H1 (cell line): ENCODE results near the gene SLC25A21. TPM values are rescaled to one million over a fixed set of nuclear protein-coding genes. Genes with fewer than 3 reads are reported as not detected.

Experiments used
- JUN ChIP-seq: IDR thresholded peaks from 2 replicates; pipeline ENCODE4 v1.6.1; 2011; ENCODE audit warnings: low read depth, mild to moderate bottlenecking, improper control_type of control experiment, low read length
- JUND ChIP-seq: IDR thresholded peaks from 2 replicates; pipeline ENCODE4 v1.6.1; 2011; ENCODE audit warnings: mild to moderate bottlenecking, improper control_type of control experiment, low read length
- RAD21 ChIP-seq, 2 experiments: IDR thresholded peaks in 1 of 2; conservative IDR thresholded peaks in 1 of 2; 2 replicates each; pipeline ENCODE4 v1.6.1; 2011; ENCODE audit warnings: low read depth in 2 of 2, low read length in 2 of 2, improper control_type of control experiment in 1 of 2, inconsistent platforms in 1 of 2, mild to moderate bottlenecking in 1 of 2, moderate library complexity in 1 of 2
- RNF2 ChIP-seq: fragments of 200-900, 300-1000 bp; sonication (generic); IDR thresholded peaks from 2 replicates; pipeline ENCODE4 v1.7.1; 2016; ENCODE audit warnings: borderline replicate concordance, low read depth, mild to moderate bottlenecking, antibody characterized with exemption, low read length; ENCODE audit not compliant: poor library complexity, severe bottlenecking; ENCODE audit errors: missing control alignments
- polyA plus RNA-seq, 7 experiments: library from polyadenylated mRNA; depleted of rRNA in 3 of 7; stranded (reverse) in 5 of 7; unstranded in 2 of 7; fragments of >200 nt in 5 of 7; fragments of 200-250 nt in 2 of 7; gene quantifications; 1 replicate in 5 of 7; 2 replicates in 1 of 7; 4 replicates in 1 of 7; pipeline versions ENCODE4 v1.2.1 to v1.2.3, GENCODE V29; 2011 to 2013; ENCODE audit warnings: missing spikeins in 2 of 7, mixed read lengths in 2 of 7
- total RNA-seq: library from RNA; stranded (reverse); fragmentation: NEBNext Ultra II Directional; extraction: Animal tissue kit (Norgen Biotek cat#: 25700); gene quantifications from 2 replicates; pipeline ENCODE4 v1.2.1, GENCODE V29; 2021
- TF ChIP-seq, protein P1 (sequence below): fragments of 300-600 bp; sonication (generic); IDR thresholded peaks from 2 replicates; pipeline ENCODE4 v1.7.1; 2012; ENCODE audit warnings: low read length, moderate library complexity, mild to moderate bottlenecking, inconsistent platforms; ENCODE audit not compliant: insufficient replicate concordance

Gene SLC25A21
- total and polyA plus RNA-seq, 2 of the 8 experiments (the other 6 are each of a cell fraction or from before 2014, with no cell fraction given): 6.9 to 15.7 TPM

GRCh38 chr14:36773136-36773540 is 399.3 kb downstream of the SLC25A21 start (continued):
- TF ChIP-seq, protein P1, sequence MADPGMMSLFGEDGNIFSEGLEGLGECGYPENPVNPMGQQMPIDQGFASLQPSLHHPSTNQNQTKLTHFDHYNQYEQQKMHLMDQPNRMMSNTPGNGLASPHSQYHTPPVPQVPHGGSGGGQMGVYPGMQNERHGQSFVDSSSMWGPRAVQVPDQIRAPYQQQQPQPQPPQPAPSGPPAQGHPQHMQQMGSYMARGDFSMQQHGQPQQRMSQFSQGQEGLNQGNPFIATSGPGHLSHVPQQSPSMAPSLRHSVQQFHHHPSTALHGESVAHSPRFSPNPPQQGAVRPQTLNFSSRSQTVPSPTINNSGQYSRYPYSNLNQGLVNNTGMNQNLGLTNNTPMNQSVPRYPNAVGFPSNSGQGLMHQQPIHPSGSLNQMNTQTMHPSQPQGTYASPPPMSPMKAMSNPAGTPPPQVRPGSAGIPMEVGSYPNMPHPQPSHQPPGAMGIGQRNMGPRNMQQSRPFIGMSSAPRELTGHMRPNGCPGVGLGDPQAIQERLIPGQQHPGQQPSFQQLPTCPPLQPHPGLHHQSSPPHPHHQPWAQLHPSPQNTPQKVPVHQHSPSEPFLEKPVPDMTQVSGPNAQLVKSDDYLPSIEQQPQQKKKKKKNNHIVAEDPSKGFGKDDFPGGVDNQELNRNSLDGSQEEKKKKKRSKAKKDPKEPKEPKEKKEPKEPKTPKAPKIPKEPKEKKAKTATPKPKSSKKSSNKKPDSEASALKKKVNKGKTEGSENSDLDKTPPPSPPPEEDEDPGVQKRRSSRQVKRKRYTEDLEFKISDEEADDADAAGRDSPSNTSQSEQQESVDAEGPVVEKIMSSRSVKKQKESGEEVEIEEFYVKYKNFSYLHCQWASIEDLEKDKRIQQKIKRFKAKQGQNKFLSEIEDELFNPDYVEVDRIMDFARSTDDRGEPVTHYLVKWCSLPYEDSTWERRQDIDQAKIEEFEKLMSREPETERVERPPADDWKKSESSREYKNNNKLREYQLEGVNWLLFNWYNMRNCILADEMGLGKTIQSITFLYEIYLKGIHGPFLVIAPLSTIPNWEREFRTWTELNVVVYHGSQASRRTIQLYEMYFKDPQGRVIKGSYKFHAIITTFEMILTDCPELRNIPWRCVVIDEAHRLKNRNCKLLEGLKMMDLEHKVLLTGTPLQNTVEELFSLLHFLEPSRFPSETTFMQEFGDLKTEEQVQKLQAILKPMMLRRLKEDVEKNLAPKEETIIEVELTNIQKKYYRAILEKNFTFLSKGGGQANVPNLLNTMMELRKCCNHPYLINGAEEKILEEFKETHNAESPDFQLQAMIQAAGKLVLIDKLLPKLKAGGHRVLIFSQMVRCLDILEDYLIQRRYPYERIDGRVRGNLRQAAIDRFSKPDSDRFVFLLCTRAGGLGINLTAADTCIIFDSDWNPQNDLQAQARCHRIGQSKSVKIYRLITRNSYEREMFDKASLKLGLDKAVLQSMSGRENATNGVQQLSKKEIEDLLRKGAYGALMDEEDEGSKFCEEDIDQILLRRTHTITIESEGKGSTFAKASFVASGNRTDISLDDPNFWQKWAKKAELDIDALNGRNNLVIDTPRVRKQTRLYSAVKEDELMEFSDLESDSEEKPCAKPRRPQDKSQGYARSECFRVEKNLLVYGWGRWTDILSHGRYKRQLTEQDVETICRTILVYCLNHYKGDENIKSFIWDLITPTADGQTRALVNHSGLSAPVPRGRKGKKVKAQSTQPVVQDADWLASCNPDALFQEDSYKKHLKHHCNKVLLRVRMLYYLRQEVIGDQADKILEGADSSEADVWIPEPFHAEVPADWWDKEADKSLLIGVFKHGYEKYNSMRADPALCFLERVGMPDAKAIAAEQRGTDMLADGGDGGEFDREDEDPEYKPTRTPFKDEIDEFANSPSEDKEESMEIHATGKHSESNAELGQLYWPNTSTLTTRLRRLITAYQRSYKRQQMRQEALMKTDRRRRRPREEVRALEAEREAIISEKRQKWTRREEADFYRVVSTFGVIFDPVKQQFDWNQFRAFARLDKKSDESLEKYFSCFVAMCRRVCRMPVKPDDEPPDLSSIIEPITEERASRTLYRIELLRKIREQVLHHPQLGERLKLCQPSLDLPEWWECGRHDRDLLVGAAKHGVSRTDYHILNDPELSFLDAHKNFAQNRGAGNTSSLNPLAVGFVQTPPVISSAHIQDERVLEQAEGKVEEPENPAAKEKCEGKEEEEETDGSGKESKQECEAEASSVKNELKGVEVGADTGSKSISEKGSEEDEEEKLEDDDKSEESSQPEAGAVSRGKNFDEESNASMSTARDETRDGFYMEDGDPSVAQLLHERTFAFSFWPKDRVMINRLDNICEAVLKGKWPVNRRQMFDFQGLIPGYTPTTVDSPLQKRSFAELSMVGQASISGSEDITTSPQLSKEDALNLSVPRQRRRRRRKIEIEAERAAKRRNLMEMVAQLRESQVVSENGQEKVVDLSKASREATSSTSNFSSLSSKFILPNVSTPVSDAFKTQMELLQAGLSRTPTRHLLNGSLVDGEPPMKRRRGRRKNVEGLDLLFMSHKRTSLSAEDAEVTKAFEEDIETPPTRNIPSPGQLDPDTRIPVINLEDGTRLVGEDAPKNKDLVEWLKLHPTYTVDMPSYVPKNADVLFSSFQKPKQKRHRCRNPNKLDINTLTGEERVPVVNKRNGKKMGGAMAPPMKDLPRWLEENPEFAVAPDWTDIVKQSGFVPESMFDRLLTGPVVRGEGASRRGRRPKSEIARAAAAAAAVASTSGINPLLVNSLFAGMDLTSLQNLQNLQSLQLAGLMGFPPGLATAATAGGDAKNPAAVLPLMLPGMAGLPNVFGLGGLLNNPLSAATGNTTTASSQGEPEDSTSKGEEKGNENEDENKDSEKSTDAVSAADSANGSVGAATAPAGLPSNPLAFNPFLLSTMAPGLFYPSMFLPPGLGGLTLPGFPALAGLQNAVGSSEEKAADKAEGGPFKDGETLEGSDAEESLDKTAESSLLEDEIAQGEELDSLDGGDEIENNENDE: no peak
- TF ChIP-seq RAD21 (IDR thresholded peaks at IDR 0.05 in 1 of 2, conservative IDR thresholded peaks at IDR 0.05 in 1 of 2; ENCODE audit: low read depth in 2 of 2, low read length in 2 of 2) (peak; percentile 46 to 54), JUN (peak; percentile 64; the same call in 1 of the 2 replicates), RNF2 (no peak), JUND (peak; percentile 94)
